H1 (cell line): Measurements from ENCODE around the gene REPS2. TPM values are rescaled to one million over a fixed set of nuclear protein-coding genes. Genes with fewer than 3 reads are reported as not detected.

Experiments
- BACH1 ChIP-seq: IDR thresholded peaks from 2 replicates; pipeline ENCODE4 v1.6.1; 2012; ENCODE audit warnings: low read length, improper control_type of control experiment
- CEBPB ChIP-seq: IDR thresholded peaks from 2 replicates; pipeline ENCODE4 v1.6.1; 2012; ENCODE audit warnings: low read depth, low read length
- JUN ChIP-seq: IDR thresholded peaks from 2 replicates; pipeline ENCODE4 v1.6.1; 2011; ENCODE audit warnings: low read depth, mild to moderate bottlenecking, improper control_type of control experiment, low read length
- MAX ChIP-seq: IDR thresholded peaks from 2 replicates; pipeline ENCODE4 v1.6.1; 2012; ENCODE audit warnings: inconsistent platforms
- POLR2AphosphoS5 ChIP-seq: IDR thresholded peaks from 2 replicates; pipeline ENCODE4 v1.6.1; 2011; ENCODE audit warnings: low read depth, low read length
- SIN3A ChIP-seq, 2 experiments: IDR thresholded peaks in 1 of 2; conservative IDR thresholded peaks in 1 of 2; 2 replicates each; pipeline ENCODE4 v1.6.1; 2011 to 2012; ENCODE audit warnings: low read length in 2 of 2, improper control_type of control experiment in 1 of 2, low read depth in 1 of 2, mild to moderate bottlenecking in 1 of 2
- polyA plus RNA-seq, 7 experiments: library from polyadenylated mRNA; depleted of rRNA in 3 of 7; stranded (reverse) in 5 of 7; unstranded in 2 of 7; fragments of >200 nt in 5 of 7; fragments of 200-250 nt in 2 of 7; gene quantifications; 1 replicate in 5 of 7; 2 replicates in 1 of 7; 4 replicates in 1 of 7; pipeline versions ENCODE4 v1.2.1 to v1.2.3, GENCODE V29; 2011 to 2013; ENCODE audit warnings: missing spikeins in 2 of 7, mixed read lengths in 2 of 7
- total RNA-seq: library from RNA; stranded (reverse); fragmentation: NEBNext Ultra II Directional; extraction: Animal tissue kit (Norgen Biotek cat#: 25700); gene quantifications from 2 replicates; pipeline ENCODE4 v1.2.1, GENCODE V29; 2021

REPS2 gene
- total and polyA plus RNA-seq, 2 of the 8 experiments (the other 6 are each of a cell fraction or from before 2014, with no cell fraction given), result 0.79 to 4.3 TPM

DNA sequence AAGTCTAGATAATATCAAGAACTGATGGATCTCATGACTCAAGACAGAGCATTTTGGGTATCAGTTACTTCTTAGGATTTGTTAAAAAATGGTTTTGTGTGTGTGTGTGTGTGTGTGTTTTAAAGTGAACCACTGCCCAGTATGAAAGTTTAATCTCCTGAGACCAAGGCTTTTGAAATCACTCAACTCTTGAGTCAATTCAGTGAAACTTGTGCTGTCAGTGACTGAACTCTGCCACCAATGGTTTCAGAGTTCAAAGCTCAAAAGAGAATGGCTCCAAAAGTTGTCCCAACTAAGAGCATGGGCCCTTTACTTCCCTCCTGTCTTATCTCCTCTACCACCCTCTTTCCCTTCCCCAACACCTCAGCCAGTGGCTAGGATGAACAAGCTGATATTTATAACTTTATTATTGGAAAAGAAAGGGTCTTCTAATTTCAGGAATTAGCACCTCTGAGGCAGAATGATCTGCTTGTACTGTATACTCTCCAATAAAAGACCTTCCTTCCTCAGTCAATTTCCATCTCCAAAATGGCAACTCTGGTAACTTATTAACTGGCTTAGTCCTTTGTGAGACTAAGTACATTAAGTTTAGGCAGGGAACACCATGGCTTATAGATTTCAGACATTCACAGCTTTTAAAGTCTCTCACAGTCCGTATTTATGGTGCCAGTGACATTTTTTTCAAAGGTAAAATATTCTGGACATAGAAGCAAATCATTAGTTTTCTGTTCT lies 152.2 kb downstream of the REPS2 start (continued):
- no peak for TF ChIP-seq JUN
- TF ChIP-seq CEBPB, result no peak
- TF ChIP-seq SIN3A (conservative IDR thresholded peaks at IDR 0.05 in 1 of 2, IDR thresholded peaks at IDR 0.05 in 1 of 2; ENCODE audit: low read depth in 1 of 2, low read length in 2 of 2), result no peak
- no peak for TF ChIP-seq POLR2AphosphoS5
- no peak for TF ChIP-seq BACH1
- no peak for TF ChIP-seq MAX
